ENCODE results near the gene MGMT. TPM values are rescaled to one million over a fixed set of nuclear protein-coding genes. Genes with fewer than 3 reads are reported as not detected.

Gene MGMT
- total and polyA plus RNA-seq, 2 experiments from 2014 or later, result 19.3 to 21.9 TPM

DNA sequence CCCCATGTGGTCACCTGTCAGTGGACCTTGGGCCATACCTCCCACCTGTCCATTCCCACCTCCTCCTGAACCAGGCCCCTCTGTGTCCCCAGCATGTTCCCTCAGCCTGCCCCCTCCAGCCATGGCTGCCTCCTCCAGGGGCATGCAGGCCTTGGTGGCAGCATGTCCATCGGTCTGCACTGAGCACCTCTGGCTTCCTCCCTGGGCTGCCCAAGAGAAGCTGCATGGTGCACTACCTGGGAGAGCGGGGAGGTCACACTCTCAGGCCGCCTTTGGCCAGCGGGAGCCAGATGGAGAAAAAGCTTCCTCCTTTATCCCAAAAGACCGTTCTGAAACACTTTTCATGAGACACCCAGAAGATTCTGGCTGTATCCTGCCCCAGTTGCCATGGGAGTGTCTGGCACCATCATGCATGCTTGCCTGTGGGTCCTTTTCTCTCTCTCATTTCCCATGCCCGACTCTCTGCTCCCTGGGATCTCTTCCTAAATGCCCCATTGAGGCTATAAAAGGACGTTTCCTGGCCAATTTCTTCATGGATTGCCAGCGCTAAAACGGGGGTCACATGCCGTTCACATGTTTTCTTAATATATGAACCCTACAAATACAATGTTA lies 45.5 kb upstream of the MGMT start (continued):
- TF ChIP-seq ZNF462 (CRISPR knock-in tag; IDR thresholded peaks at IDR 0.05), result no peak
- no peak for TF ChIP-seq NANOG (IDR thresholded peaks at IDR 0.05; ENCODE audit: borderline replicate concordance)

GRCh38 chr10:129424978-129425377 lies 42.1 kb upstream of the MGMT start:
- TF ChIP-seq EZH2 (IDR thresholded peaks at IDR 0.05; ENCODE audit: low read depth, unreplicated experiment), result no peak
- no peak for TF ChIP-seq EZH2phosphoT487 (IDR thresholded peaks at IDR 0.05; ENCODE audit: unreplicated experiment)
- TF ChIP-seq, protein P1, sequence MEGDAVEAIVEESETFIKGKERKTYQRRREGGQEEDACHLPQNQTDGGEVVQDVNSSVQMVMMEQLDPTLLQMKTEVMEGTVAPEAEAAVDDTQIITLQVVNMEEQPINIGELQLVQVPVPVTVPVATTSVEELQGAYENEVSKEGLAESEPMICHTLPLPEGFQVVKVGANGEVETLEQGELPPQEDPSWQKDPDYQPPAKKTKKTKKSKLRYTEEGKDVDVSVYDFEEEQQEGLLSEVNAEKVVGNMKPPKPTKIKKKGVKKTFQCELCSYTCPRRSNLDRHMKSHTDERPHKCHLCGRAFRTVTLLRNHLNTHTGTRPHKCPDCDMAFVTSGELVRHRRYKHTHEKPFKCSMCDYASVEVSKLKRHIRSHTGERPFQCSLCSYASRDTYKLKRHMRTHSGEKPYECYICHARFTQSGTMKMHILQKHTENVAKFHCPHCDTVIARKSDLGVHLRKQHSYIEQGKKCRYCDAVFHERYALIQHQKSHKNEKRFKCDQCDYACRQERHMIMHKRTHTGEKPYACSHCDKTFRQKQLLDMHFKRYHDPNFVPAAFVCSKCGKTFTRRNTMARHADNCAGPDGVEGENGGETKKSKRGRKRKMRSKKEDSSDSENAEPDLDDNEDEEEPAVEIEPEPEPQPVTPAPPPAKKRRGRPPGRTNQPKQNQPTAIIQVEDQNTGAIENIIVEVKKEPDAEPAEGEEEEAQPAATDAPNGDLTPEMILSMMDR (conservative IDR thresholded peaks at IDR 0.05; ENCODE audit: low read depth in 2 of 2), result no peak
- no peak for TF ChIP-seq REST (IDR thresholded peaks at IDR 0.05; ENCODE audit: unreplicated experiment)
- TF ChIP-seq, protein P2, sequence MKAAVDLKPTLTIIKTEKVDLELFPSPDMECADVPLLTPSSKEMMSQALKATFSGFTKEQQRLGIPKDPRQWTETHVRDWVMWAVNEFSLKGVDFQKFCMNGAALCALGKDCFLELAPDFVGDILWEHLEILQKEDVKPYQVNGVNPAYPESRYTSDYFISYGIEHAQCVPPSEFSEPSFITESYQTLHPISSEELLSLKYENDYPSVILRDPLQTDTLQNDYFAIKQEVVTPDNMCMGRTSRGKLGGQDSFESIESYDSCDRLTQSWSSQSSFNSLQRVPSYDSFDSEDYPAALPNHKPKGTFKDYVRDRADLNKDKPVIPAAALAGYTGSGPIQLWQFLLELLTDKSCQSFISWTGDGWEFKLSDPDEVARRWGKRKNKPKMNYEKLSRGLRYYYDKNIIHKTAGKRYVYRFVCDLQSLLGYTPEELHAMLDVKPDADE (IDR thresholded peaks at IDR 0.05), result no peak
- TF ChIP-seq ZNF114 (CRISPR knock-in tag; IDR thresholded peaks at IDR 0.05), result no peak
- no peak for TF ChIP-seq JUNB (IDR thresholded peaks at IDR 0.05; ENCODE audit: unreplicated experiment)
- no peak for TF ChIP-seq CREB1 (CRISPR knock-in tag; IDR thresholded peaks at IDR 0.05; ENCODE audit: low read depth)
- TF ChIP-seq STAT1 (IDR thresholded peaks at IDR 0.05; ENCODE audit: unreplicated experiment), result no peak
- no peak for TF ChIP-seq NANOG (IDR thresholded peaks at IDR 0.05; ENCODE audit: borderline replicate concordance)
- TF ChIP-seq ZNF331 (CRISPR knock-in tag; IDR thresholded peaks at IDR 0.05; ENCODE audit: low read depth), result no peak
- no peak for DNase-seq (ENCODE audit: low spot score)
- peaks cover 3% of the 10 kb centered on the region for H3K27me3 Mint-ChIP-seq (ENCODE audit: insufficient read depth, low read depth, poor library complexity)

More at GRCh38 chr10:129424978-129425377, 42.1 kb upstream of the MGMT start:
- H3K79me2 ChIP-seq (replicated peaks; ENCODE audit: insufficient read depth), result no peaks in the 10 kb centered on the region
- H2AFZ ChIP-seq, result peak overlapping the region; percentile 56
- H3F3A ChIP-seq (replicated peaks; ENCODE audit: low read depth), result no peaks in the 10 kb centered on the region
- no peak overlapping the region for H3K27ac ChIP-seq (ENCODE audit: low read depth)
- H3K4me1 ChIP-seq (ENCODE audit: insufficient read depth), result no peaks in the 10 kb centered on the region
- Mint-ChIP-seq H3K27ac (no peak overlapping the region), H3K9me3 (no peaks in the 10 kb centered on the region), H3K36me3 (ENCODE audit: low read depth) (no peaks in the 10 kb centered on the region; the same call in 2 of the 3 replicates), H3K4me1 (no peaks in the 10 kb centered on the region), H3K4me3 (no peak overlapping the region)
- H3K4me3 ChIP-seq, result no peak overlapping the region
- 0 out of 2 replicates have a peak, but pooled peaks cover 11% of the 10 kb centered on the region for H3K9me2 ChIP-seq (ENCODE audit: insufficient read depth)
- no peaks in the 10 kb centered on the region for H3K36me3 ChIP-seq (ENCODE audit: insufficient read depth)
- no peak overlapping the region for H3K4me2 ChIP-seq
- no peak for ATAC-seq
- no peaks in the 10 kb centered on the region for H3K27me3 ChIP-seq (ENCODE audit: insufficient read depth)
- no peaks in the 10 kb centered on the region for H4K20me1 ChIP-seq (replicated peaks; ENCODE audit: insufficient read depth)
